Measurements from ENCODE around the gene CTU2.
A peak's percentile ranks its signal among the peaks of the same experiment; 100 is the strongest.

CTU2 gene

DNA sequence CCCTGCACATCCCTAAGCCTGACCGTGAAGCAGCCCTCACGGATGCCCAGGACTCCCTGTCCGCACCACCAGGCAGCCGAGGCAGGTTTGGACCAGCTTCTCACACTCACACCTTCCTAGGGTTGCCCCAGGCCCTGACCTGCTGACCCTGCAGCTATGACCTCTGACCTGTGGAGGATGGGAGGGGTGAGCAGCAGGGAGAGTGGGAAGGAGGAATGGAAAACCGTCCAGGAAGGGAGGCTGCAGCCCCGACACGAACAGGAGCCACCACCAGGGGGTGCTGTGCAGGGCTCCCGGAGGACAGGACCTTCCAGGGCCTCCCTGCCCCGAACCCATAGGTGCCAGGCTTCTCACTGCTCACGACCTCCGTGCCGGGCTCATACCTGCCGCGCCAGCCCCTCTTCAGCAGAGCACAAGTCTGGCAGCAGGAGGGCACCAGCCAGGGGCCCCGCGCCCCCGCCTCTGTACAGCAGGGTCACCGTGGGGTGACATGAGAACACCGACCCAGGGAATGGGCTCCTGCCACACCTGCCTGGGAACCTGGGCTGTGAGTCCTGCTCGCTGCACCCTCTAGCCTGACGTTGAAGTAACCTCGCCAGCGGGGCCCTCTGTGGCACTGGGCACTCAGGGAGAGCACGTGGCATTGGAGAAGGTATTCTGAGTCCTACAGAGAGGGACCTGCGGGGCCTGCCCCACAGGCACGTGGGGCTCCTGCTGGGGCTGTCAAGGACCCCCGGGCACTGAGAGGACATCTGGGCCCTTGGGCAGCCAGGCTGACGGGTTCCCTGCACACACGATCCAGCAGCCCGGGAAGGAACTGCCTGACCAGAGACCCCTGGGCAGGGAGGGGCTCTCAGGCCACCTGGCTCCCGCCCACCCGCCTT is 37.6 kb downstream of the CTU2 start:
- peak; percentile 55 for DNase-seq (ENCODE audit: low read depth)

GRCh38 chr16:88744577-88745521 is 38.5 kb downstream of the CTU2 start:
- no peak for DNase-seq (ENCODE audit: low read depth)

- DNase-seq (ENCODE audit: low read depth), result no peak
Observed at GRCh38 chr16:88746506-88746905, 40.2 kb downstream of the CTU2 start.

- no peak for DNase-seq (ENCODE audit: low read depth)
Observed at GRCh38 chr16:88747588-88748301, 41.4 kb downstream of the CTU2 start.

DNA sequence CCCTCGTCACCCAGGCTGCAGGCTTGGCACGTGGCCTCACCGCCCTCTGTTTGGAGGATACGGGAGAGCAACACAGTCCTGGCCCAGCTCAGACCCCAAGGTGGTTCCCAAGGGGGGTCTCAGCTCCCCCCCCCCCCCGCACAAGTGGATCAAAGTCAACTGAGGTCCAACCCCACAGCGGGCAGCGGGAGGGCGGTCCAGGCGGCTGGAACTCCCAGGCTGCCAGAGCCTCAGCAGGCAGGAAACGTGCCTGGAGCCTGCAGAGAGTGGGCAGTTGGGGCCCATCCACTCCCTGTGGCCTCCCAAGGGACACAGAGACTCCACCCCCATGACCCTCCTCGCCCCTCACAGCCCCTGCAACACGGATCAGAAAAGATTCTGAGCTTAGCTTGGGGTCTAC is 42.1 kb downstream of the CTU2 start:
- no peak for DNase-seq (ENCODE audit: low read depth)

DNA sequence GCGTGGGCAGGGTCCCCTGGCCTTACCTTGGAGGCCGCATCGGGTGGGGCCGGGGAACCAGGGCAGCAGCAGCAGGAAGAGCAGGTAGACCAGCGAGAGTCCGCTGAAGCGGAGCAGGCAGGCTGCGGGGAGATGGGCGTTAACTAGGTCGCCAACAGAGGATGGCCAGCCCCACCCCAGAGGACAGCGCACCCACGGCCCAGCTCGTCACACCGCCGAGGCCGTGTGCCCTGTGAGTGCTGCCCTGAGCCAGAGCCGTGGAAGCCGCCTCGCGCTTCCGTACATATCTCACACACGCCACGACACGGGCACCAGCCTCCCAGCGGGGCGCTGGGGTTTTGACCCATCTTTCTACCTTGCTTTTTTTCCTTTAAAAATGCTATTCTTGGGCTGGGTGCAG is 43.1 kb downstream of the CTU2 start:
- DNase-seq (ENCODE audit: low read depth), result no peak

- DNase-seq (ENCODE audit: low read depth), result no peak
Observed at GRCh38 chr16:88750854-88751253, 44.6 kb downstream of the CTU2 start.

DNA sequence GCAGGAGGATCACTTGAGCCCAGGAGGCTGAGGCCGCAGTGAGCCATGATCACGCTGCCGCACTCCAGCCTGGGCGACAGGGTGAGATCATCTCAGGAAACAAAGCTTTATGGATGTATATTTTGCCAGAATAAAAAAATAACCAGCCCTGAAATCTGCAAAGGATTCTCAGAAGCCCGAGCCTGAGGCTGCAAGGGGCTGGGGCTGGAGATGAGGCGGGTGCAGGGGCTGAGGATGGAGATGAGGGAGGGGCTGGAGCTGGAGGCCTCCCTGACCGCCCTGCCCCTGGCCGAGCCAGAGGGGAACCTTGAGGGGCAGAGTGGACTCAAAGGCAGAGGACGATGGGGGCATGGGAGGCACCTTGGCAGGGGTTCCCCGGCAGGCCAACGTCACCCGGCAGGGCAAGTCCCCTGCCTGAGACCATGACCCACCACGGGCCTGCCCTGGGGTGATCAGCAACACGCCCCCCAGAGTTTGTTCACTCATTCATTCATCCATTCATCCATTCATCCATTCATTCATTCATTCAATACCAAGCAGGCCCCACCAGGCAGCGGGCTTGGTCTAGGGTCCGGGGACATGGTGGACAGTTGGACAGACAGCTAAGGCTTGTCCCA is 46.2 kb downstream of the CTU2 start:
- DNase-seq (ENCODE audit: low read depth), result no peak

- no peak for DNase-seq (ENCODE audit: low read depth)
Observed at GRCh38 chr16:88753191-88753590, 46.9 kb downstream of the CTU2 start.

DNA sequence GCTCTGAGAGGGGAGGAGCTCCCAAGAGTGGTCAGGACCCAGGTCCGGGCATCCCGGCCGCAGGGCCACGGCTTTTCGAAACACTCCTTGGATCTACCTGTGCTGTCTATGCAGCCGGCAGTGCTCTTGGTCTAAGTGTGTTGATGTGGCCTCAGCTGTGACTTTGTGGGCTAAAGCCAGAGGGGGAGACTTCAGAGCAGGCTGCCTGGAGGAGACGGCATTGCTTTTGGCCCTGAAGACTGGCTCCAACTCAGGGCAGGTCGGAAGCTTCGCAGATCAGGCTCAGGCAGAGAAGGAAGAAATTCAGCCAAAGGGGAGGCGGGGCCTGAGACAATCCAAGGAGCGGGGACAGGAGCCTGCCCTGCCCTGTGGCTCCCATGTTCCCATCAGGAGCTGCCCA is 47.3 kb downstream of the CTU2 start:
- DNase-seq (ENCODE audit: low read depth), result no peak

DNA sequence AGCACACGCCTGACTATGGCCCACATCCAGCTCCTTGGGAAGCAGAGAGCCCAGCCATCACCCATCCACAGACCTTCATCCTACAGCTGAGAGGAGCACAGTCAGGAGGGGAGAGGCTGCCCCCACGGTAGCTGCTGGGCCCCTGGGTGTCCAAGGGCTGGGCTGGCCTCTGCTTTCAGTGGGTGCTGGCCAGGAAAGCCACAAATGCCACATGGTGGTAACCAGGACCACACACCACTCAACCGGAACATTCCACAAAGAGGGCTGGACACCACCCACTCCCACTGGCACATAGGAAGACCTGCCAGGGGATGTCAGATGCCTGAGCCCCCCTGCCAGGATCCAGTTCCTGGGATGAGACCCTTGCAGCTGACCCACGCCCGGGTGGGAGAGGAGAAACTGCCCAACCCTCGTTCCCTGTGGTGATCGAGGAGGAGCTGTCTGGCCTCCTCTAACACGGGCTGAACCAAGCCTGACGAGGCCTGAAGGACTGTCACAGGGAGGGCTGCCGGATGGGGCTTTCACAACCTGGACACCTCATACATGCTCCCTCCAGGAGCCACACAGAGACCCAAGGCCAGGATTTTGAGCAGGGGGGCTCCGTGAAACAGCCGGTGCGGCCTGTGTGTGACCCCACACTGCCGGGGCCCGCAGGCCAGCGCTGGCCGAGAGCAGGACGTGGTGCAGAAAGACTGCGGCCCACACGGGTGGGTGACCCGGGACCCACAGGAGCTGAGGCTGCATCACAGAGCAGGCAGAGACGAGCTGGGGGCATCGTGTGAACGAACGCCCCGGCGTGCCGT is 48.0 kb downstream of the CTU2 start:
- DNase-seq (ENCODE audit: low read depth), result no peak

DNA sequence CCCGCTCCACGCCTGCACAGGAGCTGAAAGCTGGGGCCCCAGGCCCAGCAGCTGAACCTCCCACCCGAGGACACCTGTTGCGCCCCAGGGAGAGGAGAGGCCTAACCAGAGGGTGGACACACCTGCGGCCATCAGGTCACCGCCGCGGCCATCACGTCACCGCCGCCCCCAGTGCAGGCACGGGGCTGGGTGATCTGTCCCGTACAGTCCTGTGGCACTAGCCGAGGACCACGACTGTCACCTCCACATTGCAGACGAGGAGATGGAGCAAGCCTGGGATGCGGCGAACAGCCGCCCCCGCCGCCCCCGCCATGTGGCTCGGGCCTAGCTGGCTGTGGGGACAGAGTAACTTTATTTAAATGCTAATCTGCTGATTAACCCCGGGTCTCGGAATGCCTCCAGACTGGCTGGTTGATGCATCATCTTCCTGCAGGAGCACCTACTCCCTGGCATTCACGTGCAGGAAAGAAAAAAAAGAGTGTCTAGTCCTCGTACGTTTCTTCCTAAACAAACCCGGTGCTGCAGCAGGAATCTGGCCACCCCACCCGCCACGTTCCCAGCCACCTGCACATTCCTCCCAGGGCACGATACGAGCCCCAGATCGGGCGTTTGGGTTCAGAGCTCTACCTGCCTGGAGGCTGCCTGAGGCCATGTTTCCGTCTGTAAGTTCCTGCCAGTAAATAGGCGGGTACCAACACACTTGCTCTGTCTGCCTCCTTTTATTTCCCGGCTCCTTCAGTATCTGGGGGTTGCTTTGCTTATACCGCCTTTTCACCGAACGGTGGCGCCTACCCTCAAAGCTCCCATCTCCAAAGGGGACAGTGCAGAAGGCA is 48.8 kb downstream of the CTU2 start:
- no peak for DNase-seq (ENCODE audit: low read depth)

DNA sequence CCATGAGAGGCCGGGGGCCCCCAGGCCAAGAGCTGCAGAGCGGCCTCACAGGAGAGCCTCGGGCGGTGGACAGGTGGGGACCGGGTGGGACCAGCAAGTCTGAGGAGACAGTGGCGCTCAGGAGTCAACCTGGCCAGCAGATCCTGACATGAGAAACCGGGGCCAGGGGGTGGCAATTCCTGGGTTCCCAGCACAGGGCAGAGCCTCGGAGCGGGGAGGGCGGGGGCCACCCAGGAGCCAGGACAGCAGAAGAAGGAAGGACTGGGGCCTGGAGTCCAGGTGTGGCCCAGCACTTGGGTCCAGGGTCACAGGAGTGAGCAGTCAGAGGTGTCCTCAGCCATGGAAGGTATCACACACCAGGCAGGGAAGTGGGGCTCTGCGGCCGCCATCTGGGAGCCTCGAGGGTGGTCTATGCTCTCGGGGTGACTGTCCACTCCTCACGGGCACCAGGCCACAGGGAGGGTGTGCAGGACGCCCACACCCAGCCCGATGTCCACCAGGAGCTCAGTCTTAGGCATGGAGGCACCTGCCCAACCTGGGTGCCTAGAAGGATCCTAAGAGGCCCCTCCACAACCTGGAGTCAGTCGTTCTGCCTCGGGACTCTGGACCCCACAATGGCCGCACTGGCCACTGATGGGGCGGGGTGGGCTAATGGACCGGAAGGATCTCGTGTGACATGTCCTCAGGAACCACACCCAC is 49.6 kb downstream of the CTU2 start:
- DNase-seq (ENCODE audit: low read depth), result no peak

DNA sequence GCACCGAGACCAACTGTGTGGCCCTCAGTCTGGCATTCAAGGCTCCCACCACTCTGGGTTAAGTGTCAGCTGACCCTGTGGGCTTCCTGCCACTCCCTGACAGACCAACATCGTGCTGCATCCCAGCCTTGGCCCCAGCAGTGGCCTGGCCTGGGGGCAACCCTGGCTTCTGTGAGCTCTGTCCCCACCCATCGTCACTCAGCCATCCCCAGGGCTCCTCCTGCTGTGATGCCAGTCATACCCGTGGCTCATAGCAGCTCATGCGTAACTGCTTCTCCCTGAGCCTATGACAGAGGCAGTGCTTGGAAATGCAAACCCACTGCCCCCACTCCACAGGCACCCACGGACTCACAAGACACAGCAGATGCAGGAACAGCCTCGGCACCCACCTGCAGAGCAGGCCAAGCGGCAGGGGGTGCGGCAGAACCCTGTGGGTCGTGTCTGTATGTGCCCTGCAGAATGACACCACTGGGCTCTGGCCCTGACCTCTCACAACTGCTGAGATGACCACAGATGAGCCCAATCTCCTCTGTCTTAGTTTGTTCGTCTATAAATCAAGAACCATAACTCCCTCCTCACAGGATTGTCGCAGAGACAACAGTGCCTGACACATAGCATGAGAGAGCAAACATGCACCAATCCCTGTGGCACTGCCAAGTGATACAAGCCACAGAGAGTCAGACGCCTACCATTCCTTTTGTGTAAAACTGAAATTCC is 52.1 kb downstream of the CTU2 start:
- no peak for DNase-seq (ENCODE audit: low read depth)

DNA sequence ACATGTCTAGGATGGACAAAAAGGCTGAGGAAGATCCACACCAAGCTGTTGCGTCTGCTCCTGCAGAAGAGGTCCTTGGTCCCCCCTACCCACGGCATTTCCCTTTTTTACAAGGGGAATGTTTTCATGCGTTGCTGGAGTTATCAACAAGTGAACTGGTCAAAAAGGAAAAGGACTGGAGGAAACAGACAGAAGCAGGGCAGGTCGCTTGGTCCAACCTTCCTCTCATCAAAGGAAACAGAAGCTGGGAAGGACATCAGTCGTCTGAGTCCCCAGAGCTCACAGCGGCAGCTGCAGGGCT is 52.6 kb downstream of the CTU2 start:
- DNase-seq (ENCODE audit: low read depth), result no peak

DNA sequence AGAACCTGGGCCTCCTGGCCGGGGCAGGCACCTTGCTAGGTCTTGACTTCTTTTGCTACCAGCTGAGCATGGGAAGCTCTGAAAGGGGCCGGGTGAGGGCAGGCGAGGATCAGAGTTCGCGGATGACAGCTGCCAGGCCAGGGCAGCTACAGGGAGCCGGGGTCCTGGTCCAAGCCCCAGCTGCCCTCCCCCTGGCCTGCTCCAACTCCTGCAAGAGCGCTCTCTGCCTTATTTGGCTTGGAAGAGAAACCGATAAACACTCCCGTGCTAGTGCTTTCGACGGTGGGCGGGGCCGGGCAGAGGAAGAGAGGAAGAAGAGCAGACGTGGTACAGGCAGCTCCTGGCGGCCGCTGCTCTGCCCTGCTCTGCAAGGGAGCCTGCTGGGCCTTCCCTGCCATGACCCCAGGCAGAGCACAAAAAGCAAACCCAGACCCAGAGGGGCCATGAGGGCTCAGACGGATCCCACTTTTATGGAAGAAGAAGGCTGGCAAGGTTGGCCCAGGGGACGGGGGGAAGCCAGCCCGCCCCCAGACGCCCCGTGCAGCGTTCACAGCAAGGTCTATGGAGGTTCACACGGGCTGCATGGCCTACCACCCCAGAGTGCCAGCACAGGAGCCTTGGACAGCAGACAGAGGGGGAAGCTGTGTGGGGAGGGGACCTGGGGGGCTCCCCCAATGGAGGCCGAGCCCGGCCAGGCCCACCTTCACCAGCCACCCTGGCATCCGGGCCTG is 53.1 kb downstream of the CTU2 start:
- no peak for DNase-seq (ENCODE audit: low read depth)

- no peak for DNase-seq (ENCODE audit: low read depth)
Observed at GRCh38 chr16:88759976-88760350, 53.7 kb downstream of the CTU2 start.

DNA sequence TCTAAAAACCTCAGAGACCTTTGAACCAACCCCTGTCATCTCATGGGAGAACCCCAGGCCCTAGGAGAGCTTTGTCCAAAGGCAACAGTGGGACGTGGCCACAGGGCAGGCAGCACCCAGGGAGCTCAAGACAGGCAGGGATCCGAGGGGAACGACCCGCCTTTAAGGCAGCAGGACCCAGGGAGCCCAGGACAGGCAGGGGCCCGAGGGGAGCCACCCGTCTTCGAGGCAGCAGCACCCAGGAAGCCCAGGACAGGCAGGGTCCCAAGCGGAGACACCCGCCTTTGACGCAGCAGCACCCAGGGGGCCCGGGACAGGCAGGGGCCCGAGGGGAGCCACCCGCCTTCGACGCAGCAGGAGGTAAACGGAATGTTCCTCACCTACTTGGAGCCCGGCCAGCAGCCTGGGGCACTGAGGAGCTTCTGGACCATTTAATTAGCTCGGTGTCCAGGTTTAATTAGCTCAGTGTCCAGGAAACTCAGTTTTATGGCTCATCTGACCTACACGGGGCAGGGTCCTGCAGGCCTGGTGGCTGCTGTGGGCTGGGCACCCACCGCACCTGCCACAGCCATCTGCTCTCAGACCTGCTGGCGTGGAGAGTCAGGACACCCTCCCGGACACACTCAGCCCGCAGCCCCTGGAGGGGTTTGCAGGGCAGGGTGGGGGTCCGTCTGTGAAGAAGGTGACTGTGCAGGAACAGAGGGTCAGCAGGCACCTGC is 54.3 kb downstream of the CTU2 start:
- no peak for DNase-seq (ENCODE audit: low read depth)

Data from stimulated activated CD8-positive, alpha-beta memory T cell treated with anti-CD3 and anti-CD28 coated beads, Interleukin-7, amount 100 ng/mL, for 24 hours (primary cell).